ENCODE results near the gene SDF2L1. TPM values are rescaled to one million over a fixed set of nuclear protein-coding genes. Genes with fewer than 3 reads are reported as not detected.

Gene SDF2L1
- total and polyA plus RNA-seq, 9 of the 15 experiments (the other 6 are each of a cell fraction or from before 2014, with no cell fraction given), result 15.1 to 989 (median 124) TPM

DNA sequence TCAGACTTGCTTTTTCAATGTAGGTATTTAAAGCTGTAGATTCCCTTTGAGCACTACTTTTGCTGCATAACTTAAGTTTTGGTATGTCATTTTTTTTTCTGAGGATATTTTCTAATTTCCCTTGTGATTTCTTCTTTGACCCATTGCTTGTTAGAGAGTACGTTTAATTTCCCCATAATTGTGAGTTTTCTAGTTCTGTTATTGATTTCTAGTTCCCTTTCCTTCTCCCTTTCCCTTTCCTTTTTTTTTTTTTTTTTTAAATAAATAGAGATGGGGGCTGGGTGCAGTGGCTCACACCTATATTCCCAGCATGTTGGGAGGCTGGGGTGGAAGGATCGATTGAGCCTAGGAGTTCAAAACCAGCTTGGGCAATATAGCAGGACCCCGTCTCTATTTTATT, 43.8 kb upstream of the SDF2L1 start:
- Histone ChIP-seq H2AFZ (ENCODE audit: low read depth, low read length) (no peak overlapping the region), H3K4me1 (replicated peaks in 1 of 2; ENCODE audit: control insufficient read depth in 2 of 2, insufficient read depth in 2 of 2, low read length in 2 of 2) (peaks cover 0 to 5% of the 10 kb centered on the region in 2 experiments; a peak in 3 of 5 replicates), H3K9me1 (ENCODE audit: control insufficient read depth, insufficient read depth, low read length) (peaks cover 12% of the 10 kb centered on the region), H3K36me3 (ENCODE audit: control insufficient read depth, insufficient read depth, low read length) (peaks cover 74% of the 10 kb centered on the region), H3K4me2 (ENCODE audit: insufficient read depth, low read length) (no peak overlapping the region), H4K20me1 (replicated peaks; ENCODE audit: control insufficient read depth, insufficient read depth, low read length) (peaks cover 45% of the 10 kb centered on the region), H3K9ac (ENCODE audit: insufficient read depth in 1 of 2, low read depth in 2 of 2, low read length in 2 of 2) (no peak overlapping the region), H3K27ac (ENCODE audit: extremely low read depth, low read depth, low read length) (no peak overlapping the region), H3K4me3 (no peak overlapping the region), H3K27me3 (ENCODE audit: control insufficient read depth in 2 of 2, insufficient read depth in 2 of 2, low read length in 2 of 2) (peaks cover 0 to 2% of the 10 kb centered on the region in 2 experiments; a peak in 1 of 5 replicates), H3K79me2 (ENCODE audit: control insufficient read depth, insufficient read depth, low read length) (peaks cover 95% of the 10 kb centered on the region), H3K9me3 (replicated peaks; ENCODE audit: control insufficient read depth, insufficient read depth, low read depth, low read length) (no peaks in the 10 kb centered on the region)
- ChIA-PET POLR2A (interaction anchor here (0.6 to 76.8 kb wide), 4 partner anchors 11 to 146 kb away, joined by 3 to 4622 read pairs (median 2313); partner anchors contain the start of genes CCDC116, SDF2L1 and YDJC), CTCF (ENCODE audit: low intra/inter-chr PET ratio) (no interaction called here)
- TF ChIP-seq KLF6 (CRISPR knock-in tag; IDR thresholded peaks at IDR 0.05; ENCODE audit: borderline replicate concordance) (no peak), TAF15 (IDR thresholded peaks at IDR 0.05; ENCODE audit: low read depth, low read length) (no peak), RFX7 (CRISPR knock-in tag; IDR thresholded peaks at IDR 0.05) (0 out of 2 replicates have a peak, but pooled peaks have one; percentile 53), ELF1 (tag; IDR thresholded peaks at IDR 0.05) (peak; percentile 51; the same call in 1 of the 2 replicates), ZNF384 (IDR thresholded peaks at IDR 0.05; ENCODE audit: low read depth, low read length) (0 out of 2 replicates have a peak, but pooled peaks have one; percentile 11), C11orf30 (IDR thresholded peaks at IDR 0.05; ENCODE audit: low read depth) (no peak), PURB (CRISPR knock-in tag; IDR thresholded peaks at IDR 0.05; ENCODE audit: low read depth) (no peak), ETV6 (IDR thresholded peaks at IDR 0.05; ENCODE audit: borderline replicate concordance in 1 of 2, low read depth in 2 of 2, low read length in 1 of 2) (no peak), ETV6 (CRISPR knock-in tag; IDR thresholded peaks at IDR 0.05; ENCODE audit: borderline replicate concordance) (0 out of 2 replicates have a peak, but pooled peaks have one; percentile 56), ZNF347 (CRISPR knock-in tag; IDR thresholded peaks at IDR 0.05; ENCODE audit: low read depth) (no peak)
- TF ChIP-seq, protein P1, sequence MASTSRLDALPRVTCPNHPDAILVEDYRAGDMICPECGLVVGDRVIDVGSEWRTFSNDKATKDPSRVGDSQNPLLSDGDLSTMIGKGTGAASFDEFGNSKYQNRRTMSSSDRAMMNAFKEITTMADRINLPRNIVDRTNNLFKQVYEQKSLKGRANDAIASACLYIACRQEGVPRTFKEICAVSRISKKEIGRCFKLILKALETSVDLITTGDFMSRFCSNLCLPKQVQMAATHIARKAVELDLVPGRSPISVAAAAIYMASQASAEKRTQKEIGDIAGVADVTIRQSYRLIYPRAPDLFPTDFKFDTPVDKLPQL (IDR thresholded peaks at IDR 0.05; ENCODE audit: extremely low read depth, insufficient read length), result no peak
- TF ChIP-seq, protein P2, sequence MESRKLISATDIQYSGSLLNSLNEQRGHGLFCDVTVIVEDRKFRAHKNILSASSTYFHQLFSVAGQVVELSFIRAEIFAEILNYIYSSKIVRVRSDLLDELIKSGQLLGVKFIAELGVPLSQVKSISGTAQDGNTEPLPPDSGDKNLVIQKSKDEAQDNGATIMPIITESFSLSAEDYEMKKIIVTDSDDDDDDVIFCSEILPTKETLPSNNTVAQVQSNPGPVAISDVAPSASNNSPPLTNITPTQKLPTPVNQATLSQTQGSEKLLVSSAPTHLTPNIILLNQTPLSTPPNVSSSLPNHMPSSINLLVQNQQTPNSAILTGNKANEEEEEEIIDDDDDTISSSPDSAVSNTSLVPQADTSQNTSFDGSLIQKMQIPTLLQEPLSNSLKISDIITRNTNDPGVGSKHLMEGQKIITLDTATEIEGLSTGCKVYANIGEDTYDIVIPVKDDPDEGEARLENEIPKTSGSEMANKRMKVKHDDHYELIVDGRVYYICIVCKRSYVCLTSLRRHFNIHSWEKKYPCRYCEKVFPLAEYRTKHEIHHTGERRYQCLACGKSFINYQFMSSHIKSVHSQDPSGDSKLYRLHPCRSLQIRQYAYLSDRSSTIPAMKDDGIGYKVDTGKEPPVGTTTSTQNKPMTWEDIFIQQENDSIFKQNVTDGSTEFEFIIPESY (CRISPR knock-in tag; IDR thresholded peaks at IDR 0.05), result 0 out of 2 replicates have a peak, but pooled peaks have one; percentile 38
- TF ChIP-seq, protein P3, sequence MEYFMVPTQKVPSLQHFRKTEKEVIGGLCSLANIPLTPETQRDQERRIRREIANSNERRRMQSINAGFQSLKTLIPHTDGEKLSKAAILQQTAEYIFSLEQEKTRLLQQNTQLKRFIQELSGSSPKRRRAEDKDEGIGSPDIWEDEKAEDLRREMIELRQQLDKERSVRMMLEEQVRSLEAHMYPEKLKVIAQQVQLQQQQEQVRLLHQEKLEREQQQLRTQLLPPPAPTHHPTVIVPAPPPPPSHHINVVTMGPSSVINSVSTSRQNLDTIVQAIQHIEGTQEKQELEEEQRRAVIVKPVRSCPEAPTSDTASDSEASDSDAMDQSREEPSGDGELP (CRISPR knock-in tag; IDR thresholded peaks at IDR 0.05; ENCODE audit: borderline replicate concordance), result no peak
- ATAC-seq (no peak), FAIRE-seq (no peak), DNase-seq (ENCODE audit: extremely low read depth in 1 of 4, low spot score in 3 of 4) (no peak)
- intact Hi-C loops (cut with micrococcal nuclease), result no loop called here
- WGBS (ENCODE audit: insufficient coverage, low coverage, missing lambda C conversion rate), result 70% methylated on average over 3 of the region's 3 CpGs
- in situ Hi-C loops (cut with MboI), result no loop called here
- no TSS peak for BruUV-seq (replicated peaks)
